ENCODE measurements around the gene SCEL. TPM values are rescaled to one million over a fixed set of nuclear protein-coding genes. Genes with fewer than 3 reads are reported as not detected.

The SCEL gene
- total RNA-seq, 1 experiment from 2014 or later = 2.8 TPM

- Mint-ChIP-seq H3K27ac (ENCODE audit: unreplicated experiment) (peak overlapping the region; percentile 56), H3K4me3 (ENCODE audit: unreplicated experiment) (peak overlapping the region; percentile 58), H3K4me1 (ENCODE audit: low read depth, unreplicated experiment) (peaks cover 20% of the 10 kb centered on the region), H3K9me3 (ENCODE audit: unreplicated experiment) (no peaks in the 10 kb centered on the region), H3K36me3 (ENCODE audit: insufficient read depth, unreplicated experiment) (no peaks in the 10 kb centered on the region), H3K27me3 (ENCODE audit: insufficient read depth, unreplicated experiment) (peaks cover 5% of the 10 kb centered on the region)
- no peaks in the 10 kb centered on the region for H3K27me3 ChIP-seq (replicated peaks; ENCODE audit: control insufficient read depth, insufficient read depth, low read length)
- H3K4me3 ChIP-seq (ENCODE audit: low read depth, low read length) = no peak overlapping the region
- ChIA-PET CTCF (interaction anchor here (0.9 kb wide), 1 partner anchor 15 kb away, joined by 3 read pairs; no protein-coding TSS in a partner anchor), POLR2A (no interaction called here)
- no peak for DNase-seq
- H3K9me3 ChIP-seq = no peaks in the 10 kb centered on the region; the same call in 1 of the 2 replicates
- no TSS peak for BruUV-seq (replicated peaks)
- intact Hi-C loops (cut with micrococcal nuclease; ENCODE audit: unreplicated experiment) = no loop called here
- H3K36me3 ChIP-seq (ENCODE audit: control insufficient read depth, insufficient read depth, low read length) = no peaks in the 10 kb centered on the region
- no peak for TF ChIP-seq CTCF (IDR thresholded peaks at IDR 0.05; ENCODE audit: insufficient read depth in 1 of 2, low read depth in 1 of 2, low read length in 1 of 2, severe bottlenecking in 1 of 2, unreplicated experiment in 1 of 2)
- peaks cover 42% of the 10 kb centered on the region for H3K4me1 ChIP-seq
Measured at GRCh38 chr13:77536358-77536757, 852 bp downstream of the SCEL start.

GRCh38 chr13:77537289-77537919, 1.9 kb downstream of the SCEL start:
- no peak overlapping the region for H3K4me3 Mint-ChIP-seq (ENCODE audit: unreplicated experiment)
- ChIA-PET POLR2A (no interaction called here), CTCF (interaction anchor here (1.0 kb wide), 1 partner anchor 15 kb away, joined by 3 read pairs; no protein-coding TSS in a partner anchor)
- peaks cover 42% of the 10 kb centered on the region for H3K4me1 ChIP-seq
- intact Hi-C loops (cut with micrococcal nuclease; ENCODE audit: unreplicated experiment) = no loop called here
- no peaks in the 10 kb centered on the region for H3K36me3 Mint-ChIP-seq (ENCODE audit: insufficient read depth, unreplicated experiment)
- peaks cover 5% of the 10 kb centered on the region for H3K27me3 Mint-ChIP-seq (ENCODE audit: insufficient read depth, unreplicated experiment)
- H3K4me1 Mint-ChIP-seq (ENCODE audit: low read depth, unreplicated experiment) = peaks cover 20% of the 10 kb centered on the region
- H3K36me3 ChIP-seq (ENCODE audit: control insufficient read depth, insufficient read depth, low read length) = no peaks in the 10 kb centered on the region
- H3K4me3 ChIP-seq (ENCODE audit: low read depth, low read length) = no peak overlapping the region
- DNase-seq = no peak
- H3K27ac Mint-ChIP-seq (ENCODE audit: unreplicated experiment) = no peak overlapping the region
- no TSS peak for BruUV-seq (replicated peaks)
- H3K9me3 ChIP-seq = no peaks in the 10 kb centered on the region; the same call in 1 of the 2 replicates
- no peaks in the 10 kb centered on the region for H3K27me3 ChIP-seq (replicated peaks; ENCODE audit: control insufficient read depth, insufficient read depth, low read length)
- no peaks in the 10 kb centered on the region for H3K9me3 Mint-ChIP-seq (ENCODE audit: unreplicated experiment)
- TF ChIP-seq CTCF (IDR thresholded peaks at IDR 0.05; ENCODE audit: insufficient read depth in 1 of 2, low read depth in 1 of 2, low read length in 1 of 2, severe bottlenecking in 1 of 2, unreplicated experiment in 1 of 2) = no peak

GRCh38 chr13:77543711-77544110, 8.2 kb downstream of the SCEL start:
- ChIA-PET POLR2A (no interaction called here), CTCF (no interaction called here)
- Histone ChIP-seq H3K9me3 (no peaks in the 10 kb centered on the region), H3K4me3 (ENCODE audit: low read depth, low read length) (no peak overlapping the region), H3K4me1 (peaks cover 7% of the 10 kb centered on the region; the same call in 1 of the 2 replicates), H3K27me3 (replicated peaks; ENCODE audit: control insufficient read depth, insufficient read depth, low read length) (no peaks in the 10 kb centered on the region), H3K36me3 (ENCODE audit: control insufficient read depth, insufficient read depth, low read length) (no peaks in the 10 kb centered on the region)
- H3K4me1 Mint-ChIP-seq (ENCODE audit: low read depth, unreplicated experiment) = peaks cover 7% of the 10 kb centered on the region
- no peak overlapping the region for H3K27ac Mint-ChIP-seq (ENCODE audit: unreplicated experiment)
- no peak for TF ChIP-seq CTCF (IDR thresholded peaks at IDR 0.05; ENCODE audit: insufficient read depth in 1 of 2, low read depth in 1 of 2, low read length in 1 of 2, severe bottlenecking in 1 of 2, unreplicated experiment in 1 of 2)
- no peak for DNase-seq
- H3K27me3 Mint-ChIP-seq (ENCODE audit: insufficient read depth, unreplicated experiment) = peaks cover 13% of the 10 kb centered on the region
- H3K4me3 Mint-ChIP-seq (ENCODE audit: unreplicated experiment) = no peak overlapping the region
- no peaks in the 10 kb centered on the region for H3K36me3 Mint-ChIP-seq (ENCODE audit: insufficient read depth, unreplicated experiment)
- no TSS peak for BruUV-seq (replicated peaks)
- intact Hi-C loops (cut with micrococcal nuclease; ENCODE audit: unreplicated experiment) = no loop called here
- H3K9me3 Mint-ChIP-seq (ENCODE audit: unreplicated experiment) = no peaks in the 10 kb centered on the region

Data from Caco-2 (cell line).